HG03342 (cell line): ENCODE results near the gene TVP23C.

ENCODE experiments used
- ATAC-seq: cut with Tn5 transposase; IDR thresholded peaks from one replicate; pipeline ENCODE4 v1.9.1; 2021; ENCODE audit warnings: mild to moderate bottlenecking, moderate library complexity; ENCODE audit not compliant: unreplicated experiment

TVP23C gene

DNA sequence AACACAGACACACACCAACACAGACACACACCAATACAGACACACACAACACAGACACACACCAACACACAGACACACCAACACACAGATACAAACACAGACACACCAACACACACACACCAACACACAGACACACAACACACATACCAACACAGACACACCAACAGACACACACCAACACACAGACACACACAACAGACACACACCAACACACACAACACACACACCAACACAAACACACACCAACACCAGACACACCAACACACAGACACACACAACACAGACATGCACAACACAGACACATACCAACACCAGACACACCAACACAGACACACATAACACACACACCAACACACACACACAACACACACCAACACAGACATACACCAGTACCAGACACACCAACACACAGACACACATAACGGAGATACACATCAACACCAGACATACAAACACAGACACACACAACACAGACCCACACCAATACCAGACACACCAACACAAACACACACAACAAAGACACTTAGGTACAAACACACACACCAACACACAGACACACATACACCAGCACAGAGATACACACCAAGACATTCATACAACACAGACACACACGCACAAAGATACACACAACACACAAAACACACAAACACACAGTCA lies 98.1 kb downstream of the TVP23C start:
- ATAC-seq: no peak

DNA sequence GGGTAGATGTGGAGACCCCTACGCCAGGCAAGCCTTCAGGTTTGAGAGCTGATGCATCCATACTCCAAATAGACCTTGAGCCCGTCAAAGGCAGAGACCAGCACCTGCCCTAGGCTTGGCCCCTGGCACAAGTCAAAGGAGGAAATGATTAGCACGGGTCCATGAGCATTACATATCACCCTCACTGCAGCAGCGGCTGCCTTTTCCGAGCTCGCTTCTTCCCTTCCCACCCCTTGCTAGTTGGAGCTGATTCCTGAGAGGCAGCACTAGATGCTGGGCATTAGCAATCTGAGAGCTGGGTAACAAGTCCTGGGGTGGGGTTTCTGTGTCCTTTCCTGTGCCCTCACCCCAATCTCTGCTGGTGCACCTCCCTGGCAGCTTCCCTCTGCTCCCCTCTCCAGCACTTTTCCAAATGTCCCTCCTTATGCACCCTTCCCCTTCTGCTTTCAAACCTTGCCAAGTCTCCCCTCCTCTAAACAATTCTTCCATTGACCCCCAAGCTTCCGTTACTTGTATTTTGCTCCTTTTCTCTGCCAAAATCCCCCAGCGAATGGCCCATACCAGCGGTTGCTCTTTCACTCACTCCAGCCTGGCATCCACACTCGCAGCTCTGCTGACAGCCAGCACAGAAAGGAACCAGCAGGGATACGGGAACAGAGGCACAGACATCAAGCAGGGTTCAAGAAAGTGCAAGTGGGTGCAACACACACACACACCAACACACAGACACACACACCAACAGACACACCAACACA lies 98.9 kb downstream of the TVP23C start:
- ATAC-seq: no peak

DNA sequence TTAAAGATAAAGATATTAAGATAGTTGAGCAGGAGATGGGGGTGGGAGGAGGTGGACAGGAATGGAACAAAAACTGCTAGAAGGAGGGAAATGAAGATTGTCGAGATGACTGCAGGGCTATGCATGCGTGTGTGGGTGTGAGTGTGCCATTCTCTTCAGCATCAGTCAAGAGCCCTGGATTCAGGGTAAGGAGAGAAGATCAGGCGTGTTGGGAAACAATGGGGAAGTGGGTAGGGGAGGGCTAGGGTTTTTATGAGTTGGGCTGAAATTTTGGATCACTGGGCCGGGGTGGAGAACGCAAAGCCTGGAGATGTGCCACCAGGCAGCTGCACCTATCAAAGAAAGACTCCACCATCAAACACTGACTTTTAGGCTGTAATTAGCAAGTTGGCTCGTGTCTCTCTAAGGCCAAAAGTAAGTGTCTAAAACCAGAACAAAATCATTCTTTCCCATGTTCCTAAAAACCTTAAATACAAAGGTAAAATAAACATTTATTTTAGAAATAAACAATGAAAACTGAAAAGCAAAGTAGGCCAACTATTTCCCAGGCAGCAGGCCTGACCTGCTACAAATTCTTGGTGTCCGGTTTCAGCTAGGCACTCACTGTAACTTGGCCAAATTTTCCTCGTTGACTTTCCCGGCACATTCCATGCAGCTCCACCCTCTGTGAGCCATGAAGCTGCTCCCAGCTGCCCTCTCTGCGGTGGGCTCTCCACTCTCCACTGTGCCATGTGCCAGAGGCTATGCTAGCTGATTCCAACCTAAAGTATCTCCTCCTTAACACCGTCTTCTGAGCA lies 100.1 kb downstream of the TVP23C start:
- ATAC-seq: no peak

DNA sequence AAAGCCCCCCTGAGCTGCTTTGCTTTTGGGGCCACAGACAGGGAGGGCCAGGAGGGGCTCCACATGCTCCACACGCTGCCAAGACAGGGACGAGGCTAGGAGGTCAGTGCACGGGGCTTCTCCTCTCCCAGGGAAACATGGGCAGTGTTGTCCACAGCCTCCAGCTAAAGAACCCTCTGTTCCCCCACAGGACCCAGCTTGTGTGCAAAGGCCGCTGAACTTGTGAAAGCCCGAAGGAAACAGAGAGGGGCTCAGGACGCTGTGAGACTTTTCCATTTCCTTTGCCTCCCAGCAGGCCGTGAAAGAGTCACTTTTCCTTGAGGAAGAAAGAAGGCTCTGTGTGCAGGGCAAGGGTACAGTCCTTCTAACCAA lies 105.6 kb downstream of the TVP23C start:
- no peak for ATAC-seq

DNA sequence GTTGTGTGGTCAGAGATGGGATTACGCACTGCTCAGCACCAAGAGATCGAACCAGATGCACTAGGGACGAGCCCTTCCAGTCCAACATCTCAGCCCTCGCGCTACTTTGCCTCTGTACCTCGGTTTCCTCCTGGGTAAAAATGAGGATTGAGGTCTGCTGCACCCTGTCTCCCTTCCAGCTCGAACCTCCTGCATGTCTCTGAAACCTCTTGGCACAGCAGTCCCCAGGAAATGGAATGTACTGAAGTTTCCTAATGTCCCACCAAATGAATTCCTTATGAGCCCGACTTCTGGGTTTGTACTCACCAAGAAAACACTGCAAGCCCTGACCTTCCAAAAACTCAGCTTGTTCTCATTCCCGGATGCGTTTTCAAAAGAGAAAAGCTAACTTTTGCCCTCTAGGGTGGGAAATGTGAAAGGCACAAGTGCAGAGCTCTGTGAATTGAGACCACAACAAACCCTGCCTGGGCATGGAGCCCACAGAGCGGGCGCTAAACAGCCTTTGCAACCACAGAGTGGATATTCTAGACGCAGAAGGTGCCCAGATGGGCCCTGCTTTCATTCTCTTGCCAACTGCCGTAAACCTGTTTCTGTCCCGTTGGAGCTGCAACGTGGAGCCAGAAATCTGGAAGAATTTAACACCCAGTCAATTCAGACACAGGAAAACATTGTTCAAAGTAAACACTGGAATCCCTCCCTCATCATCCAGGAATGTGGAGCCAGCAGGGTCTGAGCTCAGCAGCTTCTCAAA lies 106.1 kb downstream of the TVP23C start:
- no peak for ATAC-seq

DNA sequence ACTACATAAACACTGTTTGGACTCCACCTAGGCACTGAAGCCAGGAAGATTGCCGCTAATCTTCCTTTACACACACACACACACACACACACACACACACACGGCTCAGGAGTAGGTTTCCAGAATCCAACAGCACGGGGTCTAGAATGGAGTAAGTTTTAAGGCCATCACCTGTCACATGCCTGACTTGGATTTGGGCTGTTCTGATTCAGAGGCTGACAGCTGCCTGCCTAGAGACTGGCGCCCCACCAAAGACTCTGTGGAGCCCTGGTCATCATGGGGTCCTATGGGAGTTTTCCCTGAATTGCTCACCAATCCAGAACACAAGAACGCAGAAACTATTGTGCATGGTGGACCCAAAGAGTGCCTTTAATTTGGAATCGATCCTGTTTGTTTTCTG lies 106.8 kb downstream of the TVP23C start:
- no peak for ATAC-seq

DNA sequence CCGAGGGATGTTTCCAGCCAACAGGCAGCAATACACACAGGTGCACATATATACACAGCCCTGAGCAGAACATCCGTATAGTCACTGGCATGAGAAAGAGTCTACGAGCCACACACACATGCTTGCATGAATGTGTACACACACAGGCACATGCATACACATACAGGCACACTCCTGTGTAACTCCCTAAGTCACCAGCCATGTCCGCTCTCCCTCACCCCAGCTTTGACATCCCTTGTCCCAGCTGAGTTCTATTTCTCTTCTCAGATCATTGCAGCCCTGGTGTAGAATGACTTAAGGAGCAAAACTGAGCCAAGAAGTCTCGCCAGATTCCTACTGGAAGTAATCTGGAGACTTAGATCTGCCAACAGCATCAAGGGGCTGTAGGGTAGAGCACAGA lies 108.9 kb downstream of the TVP23C start:
- ATAC-seq: no peak

DNA sequence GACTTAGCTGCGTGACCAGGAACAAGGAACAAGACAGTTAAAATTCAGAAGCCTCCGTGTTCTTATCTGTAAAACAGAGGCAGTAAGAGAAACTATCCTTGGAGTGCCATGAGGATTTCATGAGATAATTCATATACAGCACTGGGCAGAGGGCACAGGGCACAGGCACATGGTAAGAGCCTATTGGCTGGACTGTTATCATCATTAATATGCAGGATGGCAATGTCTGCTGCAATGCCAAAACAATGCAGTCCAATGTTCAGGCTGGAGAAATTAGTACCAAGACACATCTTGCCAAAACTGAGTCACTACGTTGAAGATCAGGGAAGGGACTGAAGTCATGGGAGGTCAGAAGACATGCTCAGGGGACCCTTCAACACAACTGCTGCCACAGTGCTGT lies 109.5 kb downstream of the TVP23C start:
- no peak for ATAC-seq

DNA sequence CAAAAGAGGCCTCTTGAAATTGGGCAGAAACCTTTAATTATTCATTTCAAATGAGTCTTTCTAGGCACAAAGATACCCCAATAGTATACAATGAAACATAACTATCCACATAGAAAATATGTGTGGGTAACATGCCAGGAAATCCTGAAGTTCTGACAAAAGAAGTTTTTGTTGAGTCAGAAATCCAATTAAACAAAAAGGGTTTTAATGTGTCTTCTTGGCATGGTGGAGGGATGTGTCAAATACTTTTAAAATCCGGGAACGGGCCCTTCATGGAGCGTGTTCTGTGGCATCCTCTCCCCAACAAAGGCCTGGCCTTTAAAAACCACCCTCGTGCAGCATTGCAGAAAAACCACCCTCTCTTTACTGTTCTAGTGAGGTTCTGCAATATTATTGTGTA lies 110.0 kb downstream of the TVP23C start:
- no peak for ATAC-seq

DNA sequence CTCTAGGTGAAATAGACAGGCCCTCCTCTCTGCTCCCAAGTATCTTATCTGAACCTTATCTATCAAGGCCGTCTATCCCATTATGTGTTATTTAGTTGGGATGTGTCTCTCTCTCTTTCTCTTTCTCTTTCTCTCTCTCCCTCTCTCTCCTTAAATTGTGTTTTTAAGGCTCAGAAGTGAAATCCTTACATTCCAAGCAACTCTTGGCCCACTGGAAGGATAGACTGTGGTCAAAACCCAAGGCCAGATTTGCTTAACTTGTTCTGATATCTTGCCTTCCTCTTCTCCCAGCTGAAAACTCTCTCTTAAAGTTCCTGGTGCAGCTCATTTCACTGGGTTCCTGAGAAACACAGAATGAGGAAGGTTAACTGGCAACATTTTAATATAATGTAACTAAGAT lies 110.5 kb downstream of the TVP23C start:
- ATAC-seq: no peak
